Suprapubic skin (tissue), 3 donors: Measurements from ENCODE around the gene DUSP16.

Experiments
- CTCF ChIP-seq, 2 donors: fragments of 200-600 bp in 1 of 2; fragments of 450-650 bp in 1 of 2; sonication (generic) in 1 of 2; IDR thresholded peaks; one replicate each; pipeline ENCODE4 v1.5.1; 2016 to 2019; ENCODE audit warnings: antibody characterized with exemption in 2 of 2, mild to moderate bottlenecking in 1 of 2, moderate library complexity in 1 of 2
- EP300 ChIP-seq: sonication (generic); formaldehyde crosslinking; IDR thresholded peaks from one replicate; pipeline ENCODE4 v1.6.1; 2017; ENCODE audit warnings: antibody characterized with exemption

- no peak for TF ChIP-seq CTCF (IDR thresholded peaks at IDR 0.05)
- no peak for TF ChIP-seq EP300
These were observed 137.7 kb downstream of the DUSP16 start for GRCh38 chr12:12425001-12425400.
